SK-N-SH (cell line): ENCODE results near the gene ATP5F1A.

Experiments
- SIN3A ChIP-seq: IDR thresholded peaks from 2 replicates; pipeline ENCODE4 v1.6.1; 2012; ENCODE audit warnings: low read depth, mild to moderate bottlenecking, low read length, moderate library complexity, borderline replicate concordance
- YY1 ChIP-seq: IDR thresholded peaks from 2 replicates; pipeline ENCODE4 v1.4.0; 2012; ENCODE audit warnings: low read depth, mild to moderate bottlenecking

DNA sequence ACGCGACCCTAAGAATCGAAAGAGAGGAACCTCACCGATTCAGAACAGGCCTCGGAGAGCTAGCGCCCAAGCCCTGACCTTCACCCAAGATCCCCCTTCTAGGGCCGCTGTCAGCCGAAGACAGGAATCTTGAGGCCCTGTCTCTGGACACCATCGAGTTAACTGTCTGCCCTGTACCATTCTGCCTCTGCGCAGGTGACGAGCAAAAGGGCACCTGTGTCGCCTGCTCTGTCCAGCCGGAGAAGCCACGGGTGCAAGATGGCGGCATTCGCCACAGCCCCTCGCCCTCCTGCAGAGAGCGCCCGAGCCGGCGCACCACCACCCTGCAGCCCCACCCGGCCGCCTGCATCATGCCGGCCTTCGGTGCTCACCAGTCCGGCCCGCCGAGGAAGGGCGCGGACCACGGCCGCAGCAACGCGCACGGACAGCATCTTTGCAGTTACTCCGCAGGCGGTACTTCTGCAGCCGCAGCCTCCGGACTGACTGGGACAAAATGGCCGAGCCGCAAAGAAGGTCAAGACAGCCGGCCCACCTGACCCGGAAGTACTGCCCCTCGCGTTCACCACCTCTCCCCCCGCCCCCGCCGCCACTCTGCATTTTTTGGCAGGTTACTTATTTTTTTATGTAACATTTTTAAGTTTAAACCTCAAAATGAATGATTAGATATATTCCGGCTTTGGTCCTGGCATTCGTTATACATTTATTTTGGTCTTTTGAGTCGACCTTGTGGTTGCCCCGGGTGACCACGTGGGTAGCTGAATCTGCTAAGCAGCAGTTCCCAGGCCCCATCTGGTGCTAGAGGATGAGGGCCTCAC lies at the start of gene ATP5F1A:
- TF ChIP-seq YY1 (peak; percentile 95), SIN3A (no peak; the same call in 1 of the 2 replicates)
